Esophagus muscularis mucosa (tissue), 4 donors: ENCODE results near the gene THSD4.

Experiments
- CTCF ChIP-seq, 3 experiments: fragments of 200-600 bp in 2 of 3; fragments of 450-650 bp in 1 of 3; sonication (generic) in 2 of 3; IDR thresholded peaks; one replicate each; pipeline ENCODE4 v1.5.1; 2017 to 2019; ENCODE audit warnings: antibody characterized with exemption in 3 of 3, mild to moderate bottlenecking in 2 of 3, moderate library complexity in 1 of 3
- EP300 ChIP-seq: sonication (generic); formaldehyde crosslinking; IDR thresholded peaks from one replicate; pipeline ENCODE4 v1.6.1; 2017; ENCODE audit warnings: antibody characterized with exemption
- POLR2A ChIP-seq: fragments of 450-650 bp; IDR thresholded peaks from one replicate; pipeline ENCODE4 v1.6.1; 2017; ENCODE audit warnings: antibody characterized with exemption, moderate library complexity, mild to moderate bottlenecking, low read depth

DNA sequence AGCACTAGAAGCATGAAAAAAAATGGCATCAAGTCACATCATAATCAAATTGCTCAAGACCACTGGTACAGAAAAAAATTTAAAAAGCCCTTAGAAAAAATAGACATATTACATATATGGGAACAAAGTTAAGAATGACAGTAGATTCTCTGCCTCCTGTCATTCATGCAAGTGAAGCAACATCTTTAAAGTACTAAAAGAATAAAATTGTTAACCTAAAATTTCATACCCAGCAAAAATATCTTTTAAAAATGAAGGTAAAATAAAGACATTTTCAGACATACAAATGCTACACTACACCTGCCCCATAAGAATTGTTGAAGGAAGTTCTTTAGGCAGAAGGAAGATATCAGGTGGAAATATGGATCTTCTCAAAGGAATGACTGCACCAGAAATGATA, 55.9 kb downstream of the THSD4 start:
- TF ChIP-seq CTCF (IDR thresholded peaks at IDR 0.05), result no peak
- TF ChIP-seq POLR2A, result no peak
- TF ChIP-seq EP300, result no peak
